Mucosa of rectum (tissue), 2 donors: ENCODE data around the gene PARP11.

Experiments
- H3K27ac ChIP-seq, 2 donors: one replicate each; pipeline ENCODE4 v1.7.0; 2013; ENCODE audit warnings: inconsistent platforms in 2 of 2, low read depth in 2 of 2, low read length in 2 of 2
- H3K27me3 ChIP-seq, 2 donors: one replicate each; pipeline ENCODE4 v1.7.0; 2013; ENCODE audit warnings: low read length in 2 of 2; ENCODE audit not compliant: control insufficient read depth in 2 of 2, insufficient read depth in 2 of 2
- H3K36me3 ChIP-seq, 2 donors: one replicate each; pipeline ENCODE4 v1.7.0; 2013; ENCODE audit warnings: low read length in 2 of 2; ENCODE audit not compliant: control insufficient read depth in 2 of 2, insufficient read depth in 2 of 2
- H3K4me1 ChIP-seq, 2 donors: one replicate each; pipeline ENCODE4 v1.7.0; 2013; ENCODE audit warnings: low read length in 2 of 2, mild to moderate bottlenecking in 1 of 2; ENCODE audit not compliant: control insufficient read depth in 2 of 2, insufficient read depth in 2 of 2
- H3K4me3 ChIP-seq, 2 donors: one replicate each; pipeline ENCODE4 v1.7.0; 2013; ENCODE audit warnings: low read length in 2 of 2
- H3K9ac ChIP-seq, 2 donors: one replicate each; pipeline ENCODE4 v1.7.0; 2013; ENCODE audit warnings: low read length in 2 of 2, low read depth in 1 of 2, mild to moderate bottlenecking in 1 of 2
- H3K9me3 ChIP-seq, 2 donors: one replicate each; pipeline ENCODE4 v1.7.0; 2013; ENCODE audit warnings: low read length in 2 of 2; ENCODE audit not compliant: control insufficient read depth in 2 of 2
- donor health status: healthy.
- donor health status: Normal muscosa, but diverticular disease.

PARP11 gene, protein sequence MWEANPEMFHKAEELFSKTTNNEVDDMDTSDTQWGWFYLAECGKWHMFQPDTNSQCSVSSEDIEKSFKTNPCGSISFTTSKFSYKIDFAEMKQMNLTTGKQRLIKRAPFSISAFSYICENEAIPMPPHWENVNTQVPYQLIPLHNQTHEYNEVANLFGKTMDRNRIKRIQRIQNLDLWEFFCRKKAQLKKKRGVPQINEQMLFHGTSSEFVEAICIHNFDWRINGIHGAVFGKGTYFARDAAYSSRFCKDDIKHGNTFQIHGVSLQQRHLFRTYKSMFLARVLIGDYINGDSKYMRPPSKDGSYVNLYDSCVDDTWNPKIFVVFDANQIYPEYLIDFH

DNA sequence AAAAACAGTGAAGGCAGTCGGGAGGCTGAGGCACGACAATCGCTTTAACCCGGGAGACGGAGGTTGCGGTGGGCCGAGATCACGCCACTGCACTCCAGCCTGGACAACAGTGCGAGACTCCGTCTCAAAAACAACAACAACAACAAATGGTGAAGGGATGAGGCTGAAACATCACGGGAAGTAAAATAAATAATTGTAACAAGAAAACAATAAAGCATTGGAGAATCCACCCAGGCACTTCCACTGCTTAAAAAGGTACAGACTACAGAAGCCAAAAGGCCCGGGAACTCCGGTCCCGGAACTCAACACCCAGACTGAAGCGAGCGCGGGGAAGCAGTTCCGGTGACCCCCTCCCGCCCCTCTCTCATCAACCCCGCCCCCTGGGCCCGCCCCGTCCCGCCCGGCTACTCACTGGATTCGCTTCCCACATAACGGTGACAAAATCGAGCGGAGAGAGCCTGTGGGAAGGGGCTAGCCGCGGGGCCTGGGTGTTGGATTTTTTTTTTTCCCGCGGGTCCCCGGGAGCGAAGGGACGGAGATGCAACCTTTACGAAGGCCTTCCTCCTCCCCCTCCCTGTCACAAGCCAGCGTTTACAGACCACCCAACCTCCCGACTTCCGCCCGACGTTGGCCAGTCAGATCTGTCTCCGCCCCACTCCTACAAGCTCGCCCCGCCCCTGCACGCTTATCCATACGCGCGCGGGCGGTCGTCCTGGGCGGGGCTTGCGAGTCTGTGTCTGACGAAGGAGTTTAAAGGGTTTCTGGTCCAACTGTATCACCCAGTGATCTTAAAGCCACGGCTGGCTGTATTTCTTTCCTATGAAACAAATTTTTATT lies at the start of gene PARP11:
Gene PARP11, minus strand, starts transcription at position 600 of the 837 bp plus-strand sequence. Its CDS starts 170 bp downstream, at position 430.
- Histone ChIP-seq H3K4me1 (peaks cover 10 to 21% of the 10 kb centered on the region in 2 donors), H3K27ac (peak within 1 kb of the TSS; percentile 92 to 93), H3K9ac (peak within 1 kb of the TSS; percentile 88 to 92), H3K9me3 (no peaks in the 10 kb centered on the region), H3K27me3 (no peaks in the 10 kb centered on the region), H3K36me3 (no peaks in the 10 kb centered on the region), H3K4me3 (peak within 1 kb of the TSS; percentile 91 to 97)

DNA sequence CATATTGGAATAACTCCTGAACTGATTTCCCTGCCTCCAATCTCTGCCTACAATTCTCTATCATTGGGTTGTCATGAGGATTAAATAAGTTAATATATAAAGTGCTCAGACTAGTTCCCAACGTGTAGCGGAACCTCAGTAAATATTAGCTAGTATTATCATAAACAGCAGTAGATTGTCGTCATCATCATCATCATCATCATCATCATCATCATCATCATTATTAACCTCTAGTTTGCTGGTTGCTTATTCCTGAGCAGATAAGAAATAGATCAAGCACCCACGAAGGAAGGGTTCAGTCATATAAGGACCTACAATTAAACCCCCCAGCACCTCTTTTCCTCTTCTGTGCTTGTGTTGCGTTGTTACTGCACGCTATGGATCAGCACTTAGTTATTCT lies 48.8 kb upstream of the PARP11 start:
- no peaks in the 10 kb centered on the region for H3K36me3 ChIP-seq
- no peak overlapping the region for H3K9ac ChIP-seq
- H3K27ac ChIP-seq = no peak overlapping the region
- H3K4me1 ChIP-seq = no peaks in the 10 kb centered on the region
- no peak overlapping the region for H3K4me3 ChIP-seq
- H3K27me3 ChIP-seq = peaks cover 5 to 19% of the 10 kb centered on the region in 2 donors
- no peaks in the 10 kb centered on the region for H3K9me3 ChIP-seq

DNA sequence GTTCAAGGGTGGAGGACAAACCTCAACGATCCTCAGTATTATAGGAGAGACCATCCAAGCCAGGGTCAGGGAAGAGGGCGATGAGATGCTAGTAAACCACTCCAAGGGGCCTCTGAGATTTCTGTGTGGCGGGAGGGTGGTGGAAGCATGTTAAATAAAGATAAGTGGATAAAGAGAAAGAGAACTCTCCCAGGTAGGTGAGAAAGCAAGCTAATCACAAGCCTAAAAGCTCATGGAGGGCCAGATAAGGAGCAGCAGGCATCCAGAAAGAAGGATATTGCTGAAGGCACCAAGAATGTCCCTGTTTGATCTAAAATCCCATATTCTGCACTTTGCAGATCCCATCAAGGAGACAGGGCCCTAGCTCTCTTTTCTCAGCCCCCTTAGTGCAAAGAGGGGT lies 48.3 kb upstream of the PARP11 start:
- H3K9ac ChIP-seq = no peak overlapping the region
- no peak overlapping the region for H3K27ac ChIP-seq
- no peaks in the 10 kb centered on the region for H3K4me1 ChIP-seq
- peaks cover 5 to 19% of the 10 kb centered on the region in 2 donors for H3K27me3 ChIP-seq
- H3K4me3 ChIP-seq = no peak overlapping the region
- H3K36me3 ChIP-seq = no peaks in the 10 kb centered on the region
- H3K9me3 ChIP-seq = no peaks in the 10 kb centered on the region

DNA sequence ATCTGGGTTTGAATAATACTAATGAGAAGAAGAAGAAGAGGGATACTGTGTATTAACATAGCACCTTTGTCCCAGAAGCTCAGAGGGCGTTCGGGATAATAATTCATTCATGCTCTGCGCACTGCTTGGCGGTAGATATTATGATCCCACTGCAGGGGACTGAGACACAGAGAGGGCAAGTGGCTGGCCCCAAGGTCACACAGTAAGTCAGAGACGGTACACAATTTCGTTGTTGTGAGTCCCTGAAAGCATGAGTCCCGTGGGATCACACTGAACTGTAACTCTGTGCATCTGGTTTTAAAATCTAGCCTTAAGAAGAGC lies 47.9 kb upstream of the PARP11 start:
- H3K4me3 ChIP-seq = no peak overlapping the region
- no peaks in the 10 kb centered on the region for H3K4me1 ChIP-seq
- H3K27ac ChIP-seq = no peak overlapping the region
- H3K27me3 ChIP-seq = peaks cover 5 to 19% of the 10 kb centered on the region in 2 donors
- H3K36me3 ChIP-seq = no peaks in the 10 kb centered on the region
- no peaks in the 10 kb centered on the region for H3K9me3 ChIP-seq
- H3K9ac ChIP-seq = no peak overlapping the region

DNA sequence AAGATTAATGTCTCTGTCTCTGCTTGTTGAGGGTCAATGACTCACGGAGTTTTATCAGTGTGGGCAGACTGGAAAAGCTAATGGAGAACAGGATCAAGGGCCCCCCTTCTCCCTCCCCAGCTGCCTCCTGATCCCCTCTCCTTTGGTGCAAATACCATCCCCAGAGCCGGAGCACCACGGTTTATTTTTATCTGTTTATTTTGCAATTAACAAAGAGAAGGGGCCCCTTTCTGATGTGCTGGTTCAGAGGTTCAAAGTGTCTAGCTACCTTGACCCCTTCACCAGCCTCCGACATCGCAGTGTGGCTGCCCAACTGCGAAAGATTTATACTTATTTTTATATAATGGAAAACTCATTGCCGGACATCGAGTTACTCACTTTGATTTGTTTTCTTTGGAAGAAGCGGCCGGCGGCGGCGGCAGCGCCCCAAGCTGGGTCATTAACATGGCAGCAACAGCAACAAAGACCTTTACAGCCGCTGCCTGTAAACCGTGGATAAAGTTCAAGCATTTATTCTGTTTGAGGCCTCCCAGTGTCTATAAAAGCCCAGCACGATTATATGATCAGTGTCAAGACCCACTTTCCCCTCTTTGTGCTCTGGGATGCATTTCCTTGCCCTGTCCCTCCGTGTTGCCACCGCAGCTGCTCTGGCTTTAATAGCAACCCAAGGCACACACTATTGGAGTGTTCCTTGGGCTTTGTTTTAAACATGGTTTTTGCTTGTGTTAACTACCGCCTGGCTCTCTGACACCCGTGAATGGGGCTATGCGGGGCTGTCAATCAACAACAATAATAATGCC lies 47.4 kb upstream of the PARP11 start:
- Histone ChIP-seq H3K27ac (no peak overlapping the region), H3K9me3 (no peaks in the 10 kb centered on the region), H3K27me3 (peaks cover 5 to 19% of the 10 kb centered on the region in 2 donors), H3K36me3 (no peaks in the 10 kb centered on the region), H3K4me3 (no peak overlapping the region), H3K4me1 (no peaks in the 10 kb centered on the region), H3K9ac (no peak overlapping the region)

DNA sequence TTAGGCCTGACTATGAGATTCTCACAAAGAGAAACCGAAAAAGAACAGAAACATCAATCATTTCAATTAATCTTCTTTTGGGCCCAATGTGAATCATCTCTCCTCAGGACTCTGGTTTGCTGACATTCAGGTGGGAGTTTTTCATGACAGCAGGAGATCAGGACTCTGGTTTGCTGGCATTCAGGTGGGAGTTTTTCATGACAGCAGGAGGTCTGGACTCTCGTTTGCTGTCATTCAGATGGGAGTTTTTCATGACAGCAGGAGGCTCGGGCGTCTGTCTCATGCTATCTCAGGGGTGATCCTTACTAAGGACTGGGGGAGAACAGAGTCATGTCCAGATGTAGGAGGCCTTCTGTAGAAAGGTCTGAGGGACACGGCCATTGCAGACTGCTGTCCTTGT lies 40.1 kb upstream of the PARP11 start:
- Histone ChIP-seq H3K9ac (no peak overlapping the region), H3K36me3 (no peaks in the 10 kb centered on the region), H3K4me1 (no peaks in the 10 kb centered on the region), H3K4me3 (no peak overlapping the region), H3K27me3 (peaks cover 0 to 2% of the 10 kb centered on the region in 2 donors), H3K9me3 (no peaks in the 10 kb centered on the region), H3K27ac (no peak overlapping the region)

DNA sequence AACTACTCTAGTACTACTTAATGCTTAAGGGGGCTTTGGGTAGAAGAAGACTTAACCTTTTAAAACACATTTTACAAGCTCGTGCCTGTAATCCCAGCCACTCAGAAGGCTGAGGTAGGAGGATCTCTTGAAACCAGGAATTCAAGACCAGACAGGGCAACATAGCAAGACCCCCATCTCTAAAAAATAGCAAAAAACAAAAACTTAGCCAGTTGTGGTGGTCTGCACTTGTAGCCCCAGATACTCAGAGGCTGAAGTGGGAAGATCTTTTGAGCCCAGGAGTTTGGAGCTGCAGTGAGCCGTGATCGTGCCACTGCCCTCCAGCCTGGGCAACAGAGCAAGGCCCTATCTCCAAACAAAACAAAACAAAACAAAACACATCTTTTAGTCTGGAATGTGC lies 39.7 kb upstream of the PARP11 start:
- Histone ChIP-seq H3K27me3 (no peaks in the 10 kb centered on the region), H3K9ac (no peak overlapping the region), H3K36me3 (no peaks in the 10 kb centered on the region), H3K4me1 (no peaks in the 10 kb centered on the region), H3K9me3 (no peaks in the 10 kb centered on the region), H3K4me3 (no peak overlapping the region), H3K27ac (no peak overlapping the region)

DNA sequence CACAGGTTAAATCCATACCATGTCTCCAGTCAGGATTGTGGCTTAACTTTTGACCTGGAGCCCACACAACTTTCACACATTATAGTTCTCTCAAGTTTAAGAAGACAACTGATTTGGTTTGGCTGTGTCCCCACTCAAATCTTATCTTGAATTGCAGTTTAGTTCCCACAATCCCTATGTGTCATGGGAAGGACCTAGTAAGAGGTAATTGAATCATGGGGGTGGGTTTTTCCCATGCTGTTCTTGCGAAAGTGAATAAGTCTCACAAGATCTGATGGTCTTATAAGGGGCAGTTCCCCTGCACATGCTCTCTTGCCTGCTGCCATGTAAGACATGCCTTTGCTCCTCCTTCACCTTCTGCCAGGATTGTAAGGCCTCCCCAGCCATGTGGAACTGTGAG lies 38.2 kb upstream of the PARP11 start:
- no peak overlapping the region for H3K9ac ChIP-seq
- no peaks in the 10 kb centered on the region for H3K27me3 ChIP-seq
- no peaks in the 10 kb centered on the region for H3K4me1 ChIP-seq
- no peaks in the 10 kb centered on the region for H3K9me3 ChIP-seq
- no peak overlapping the region for H3K4me3 ChIP-seq
- H3K27ac ChIP-seq = no peak overlapping the region
- no peaks in the 10 kb centered on the region for H3K36me3 ChIP-seq

DNA sequence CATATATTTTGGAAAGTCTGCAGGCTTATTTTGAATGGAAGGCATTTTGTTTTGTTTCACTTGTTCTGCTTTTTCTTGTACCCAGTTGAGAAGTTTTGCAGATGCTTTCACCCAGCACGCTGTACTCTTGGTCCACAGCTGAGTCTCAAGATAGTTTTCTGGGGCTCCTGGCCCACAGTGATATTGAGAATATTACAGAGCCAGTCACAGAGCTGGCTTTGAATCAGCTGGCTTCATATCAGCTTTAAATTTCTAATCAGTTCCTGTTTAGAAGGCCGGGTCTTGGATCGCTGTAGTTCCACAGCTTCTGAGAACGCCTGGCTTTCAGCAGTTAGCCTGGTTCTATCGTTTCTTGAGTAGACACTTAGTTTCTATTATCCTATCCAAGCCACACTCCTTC lies 32.5 kb upstream of the PARP11 start:
- Histone ChIP-seq H3K27me3 (no peaks in the 10 kb centered on the region), H3K9ac (no peak overlapping the region), H3K4me1 (no peaks in the 10 kb centered on the region), H3K9me3 (no peaks in the 10 kb centered on the region), H3K4me3 (no peak overlapping the region), H3K36me3 (no peaks in the 10 kb centered on the region), H3K27ac (no peak overlapping the region)

DNA sequence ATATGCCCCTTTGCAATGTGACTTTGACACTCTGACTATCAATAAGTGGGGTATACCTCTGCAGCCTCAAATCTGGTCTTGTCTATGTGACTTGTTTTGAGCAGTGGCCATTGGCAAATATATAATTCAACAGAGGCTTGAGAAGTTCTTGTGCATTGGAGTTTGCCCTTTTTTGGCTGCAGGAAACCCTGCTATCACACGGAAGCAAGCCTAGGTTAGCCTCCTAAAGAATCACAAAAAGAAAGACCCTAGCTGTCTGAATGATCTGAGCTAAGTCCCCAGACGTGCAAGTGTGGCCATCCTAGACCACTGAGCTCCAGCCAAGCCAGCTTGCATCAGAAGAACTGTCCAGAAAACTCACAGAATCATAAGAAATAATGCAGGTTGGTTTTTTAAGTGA lies 31.8 kb upstream of the PARP11 start:
- no peak overlapping the region for H3K4me3 ChIP-seq

More for the DNA sequence above, 31.8 kb upstream of the PARP11 start:
- Histone ChIP-seq H3K9ac (no peak overlapping the region), H3K27me3 (no peaks in the 10 kb centered on the region), H3K36me3 (no peaks in the 10 kb centered on the region), H3K27ac (no peak overlapping the region), H3K4me1 (no peaks in the 10 kb centered on the region), H3K9me3 (no peaks in the 10 kb centered on the region)
